GM12865 (cell line): ENCODE results near the gene LRIG1.

ENCODE experiments used
- DNase-seq: peaks from one replicate; pipeline ENCODE4 v3.0.0; 2010; ENCODE audit warnings: low read depth
- H3K4me3 ChIP-seq: 2 replicates; pipeline ENCODE4 v1.5.1; 2011; ENCODE audit warnings: mild to moderate bottlenecking, low read depth, low read length, control low read depth
- TF ChIP-seq, protein P1 (sequence below): IDR thresholded peaks from 2 replicates; pipeline ENCODE4 v1.5.1; 2011; ENCODE audit warnings: low read length, control low read depth, low read depth, inconsistent platforms; ENCODE audit not compliant: insufficient read depth; ENCODE audit errors: missing control alignments

Gene LRIG1

DNA sequence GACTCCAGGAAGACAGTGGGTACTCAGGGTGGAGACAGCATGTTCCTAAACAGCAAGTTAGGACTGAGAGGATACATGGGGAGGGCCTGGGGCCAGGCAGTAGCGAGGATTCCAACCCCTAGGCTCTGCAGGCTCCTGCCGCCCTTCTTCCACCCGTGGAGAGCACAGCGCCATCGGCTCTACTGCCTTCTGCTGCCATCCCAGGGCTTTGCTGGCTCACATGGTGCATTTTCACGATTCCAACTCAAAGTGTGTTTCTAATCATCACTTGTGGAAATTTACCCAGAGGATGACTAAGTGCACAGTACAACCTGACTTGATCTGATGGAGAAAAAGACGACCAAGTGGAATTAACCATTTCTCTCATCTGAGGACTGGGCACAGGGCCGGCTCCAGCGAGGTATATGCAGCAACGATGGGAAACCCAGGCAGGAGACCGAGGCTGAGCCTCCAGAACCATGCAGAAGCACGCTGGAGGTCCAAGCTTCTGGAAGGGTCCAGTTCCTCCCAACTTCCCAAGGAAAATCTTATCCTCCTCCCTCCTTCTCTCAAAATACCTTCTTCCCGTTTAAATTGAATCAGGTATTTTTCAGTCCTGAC, 104.6 kb downstream of the LRIG1 start:
- TF ChIP-seq, protein P1, sequence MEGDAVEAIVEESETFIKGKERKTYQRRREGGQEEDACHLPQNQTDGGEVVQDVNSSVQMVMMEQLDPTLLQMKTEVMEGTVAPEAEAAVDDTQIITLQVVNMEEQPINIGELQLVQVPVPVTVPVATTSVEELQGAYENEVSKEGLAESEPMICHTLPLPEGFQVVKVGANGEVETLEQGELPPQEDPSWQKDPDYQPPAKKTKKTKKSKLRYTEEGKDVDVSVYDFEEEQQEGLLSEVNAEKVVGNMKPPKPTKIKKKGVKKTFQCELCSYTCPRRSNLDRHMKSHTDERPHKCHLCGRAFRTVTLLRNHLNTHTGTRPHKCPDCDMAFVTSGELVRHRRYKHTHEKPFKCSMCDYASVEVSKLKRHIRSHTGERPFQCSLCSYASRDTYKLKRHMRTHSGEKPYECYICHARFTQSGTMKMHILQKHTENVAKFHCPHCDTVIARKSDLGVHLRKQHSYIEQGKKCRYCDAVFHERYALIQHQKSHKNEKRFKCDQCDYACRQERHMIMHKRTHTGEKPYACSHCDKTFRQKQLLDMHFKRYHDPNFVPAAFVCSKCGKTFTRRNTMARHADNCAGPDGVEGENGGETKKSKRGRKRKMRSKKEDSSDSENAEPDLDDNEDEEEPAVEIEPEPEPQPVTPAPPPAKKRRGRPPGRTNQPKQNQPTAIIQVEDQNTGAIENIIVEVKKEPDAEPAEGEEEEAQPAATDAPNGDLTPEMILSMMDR, result no peak
- no peak overlapping the region for H3K4me3 ChIP-seq
- DNase-seq, result no peak

DNA sequence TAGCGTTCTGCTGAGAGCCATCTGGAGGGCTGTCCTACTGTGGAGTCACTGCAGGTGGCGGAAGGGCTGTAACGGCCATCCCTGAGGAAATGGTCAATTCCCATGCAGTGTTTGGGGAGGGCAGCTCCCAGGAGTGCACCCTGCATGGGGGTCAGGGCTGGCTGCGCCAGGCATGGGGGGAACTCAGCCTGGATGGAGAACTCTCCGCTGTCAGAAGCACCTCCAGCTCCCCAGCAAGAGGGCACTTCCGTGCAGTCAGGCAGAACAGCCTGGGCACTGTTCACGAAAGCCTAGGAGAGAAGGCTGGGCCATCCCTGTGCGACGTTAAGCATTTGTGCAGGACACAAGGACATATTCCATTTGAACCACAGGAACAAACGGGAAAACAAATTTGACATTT, 105.2 kb downstream of the LRIG1 start:
- no peak for DNase-seq
- TF ChIP-seq, protein P1, result no peak
- no peak overlapping the region for H3K4me3 ChIP-seq

DNA sequence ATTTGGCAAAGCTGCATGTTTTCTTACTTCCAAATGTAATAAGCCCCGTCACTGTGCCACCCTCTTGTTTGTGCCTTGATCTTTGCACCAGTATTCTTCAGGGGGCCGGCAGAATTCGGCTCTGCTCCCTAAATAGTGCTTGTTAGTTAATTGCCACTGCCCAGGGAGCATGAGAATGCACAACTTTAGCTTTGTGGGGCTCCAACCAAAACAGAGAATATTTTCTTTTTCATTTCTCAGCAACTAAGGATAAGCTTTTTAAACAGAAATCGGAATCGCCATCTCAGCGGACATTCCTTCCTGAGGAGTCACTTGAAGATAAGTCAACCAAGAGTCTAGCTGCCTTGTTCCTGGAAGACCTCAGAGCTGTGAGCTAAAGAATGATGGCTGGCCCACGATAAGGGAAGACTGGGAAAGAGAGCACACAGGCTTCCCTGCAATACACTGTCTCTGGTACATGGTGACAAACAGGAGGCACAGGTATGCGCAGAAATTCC, 106.0 kb downstream of the LRIG1 start:
- TF ChIP-seq, protein P1, result no peak
- H3K4me3 ChIP-seq, result no peak overlapping the region
- no peak for DNase-seq

DNA sequence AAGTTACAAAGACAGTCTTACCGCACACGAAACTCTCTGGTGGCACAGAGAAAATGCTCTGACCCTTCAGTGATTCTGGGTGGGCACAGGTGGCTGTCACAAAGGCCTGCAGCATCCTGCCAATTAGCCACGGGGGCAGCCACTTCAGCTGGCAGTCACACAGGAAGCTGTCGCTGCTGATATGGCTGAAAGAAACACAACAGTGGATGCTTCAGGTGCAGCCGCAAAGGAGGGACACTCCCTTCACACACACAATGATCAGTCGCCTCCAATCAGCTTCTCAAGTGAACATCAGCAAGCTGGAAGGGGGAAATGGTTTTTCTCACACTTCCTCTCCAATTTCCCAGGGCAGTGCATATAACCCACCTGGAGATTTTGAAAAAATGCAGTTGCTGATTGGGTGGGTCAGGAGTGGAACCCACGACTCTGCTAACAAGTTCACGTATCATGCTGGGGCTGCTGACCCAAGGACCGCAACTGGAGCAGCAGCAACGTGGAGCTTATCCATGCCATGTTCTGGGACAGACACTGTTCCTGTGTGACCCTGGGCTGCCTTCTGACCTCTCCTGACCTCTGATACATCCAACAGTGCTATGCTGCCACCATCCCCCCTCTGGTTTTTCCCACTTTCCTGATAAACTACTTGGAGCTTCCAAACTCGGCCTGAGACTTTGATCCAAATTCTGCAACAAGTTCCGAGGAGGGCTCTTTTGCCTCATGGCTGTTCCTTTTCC, 106.6 kb downstream of the LRIG1 start:
- TF ChIP-seq, protein P1, result no peak
- peak; percentile 81 for DNase-seq
- no peak overlapping the region for H3K4me3 ChIP-seq

DNA sequence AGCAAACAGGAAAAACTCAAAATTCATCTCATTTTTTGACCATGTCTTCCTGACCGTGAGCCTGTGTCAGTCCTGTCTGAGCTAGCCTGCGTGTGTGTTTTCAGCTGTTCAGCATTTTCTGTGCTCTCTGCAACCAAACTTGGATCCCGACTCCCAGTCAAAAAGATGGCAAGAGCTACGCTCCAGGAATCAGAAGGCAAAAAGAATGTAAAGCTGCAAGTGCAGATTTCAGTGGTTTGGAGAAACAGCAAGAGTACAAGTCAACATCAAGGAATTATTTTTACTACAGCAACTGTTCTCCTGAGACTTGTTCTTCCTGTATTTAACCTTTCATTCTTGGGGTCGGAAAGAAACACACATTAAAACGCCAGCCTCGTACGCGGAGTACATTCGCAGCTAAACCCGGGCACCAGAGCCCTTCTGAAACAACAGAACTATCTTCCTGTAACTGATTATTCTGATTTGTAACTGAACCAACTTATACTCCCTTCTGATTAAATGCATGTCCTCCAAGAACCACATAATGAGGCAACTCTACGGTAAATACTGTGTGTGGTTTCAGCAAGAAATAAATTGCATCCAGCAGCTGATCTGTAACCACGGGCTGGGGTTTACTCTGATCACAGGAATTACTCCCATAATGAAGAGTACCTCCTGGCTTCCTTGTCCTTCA, 107.4 kb downstream of the LRIG1 start:
- H3K4me3 ChIP-seq, result no peak overlapping the region
- DNase-seq, result no peak
- TF ChIP-seq, protein P1, result no peak

DNA sequence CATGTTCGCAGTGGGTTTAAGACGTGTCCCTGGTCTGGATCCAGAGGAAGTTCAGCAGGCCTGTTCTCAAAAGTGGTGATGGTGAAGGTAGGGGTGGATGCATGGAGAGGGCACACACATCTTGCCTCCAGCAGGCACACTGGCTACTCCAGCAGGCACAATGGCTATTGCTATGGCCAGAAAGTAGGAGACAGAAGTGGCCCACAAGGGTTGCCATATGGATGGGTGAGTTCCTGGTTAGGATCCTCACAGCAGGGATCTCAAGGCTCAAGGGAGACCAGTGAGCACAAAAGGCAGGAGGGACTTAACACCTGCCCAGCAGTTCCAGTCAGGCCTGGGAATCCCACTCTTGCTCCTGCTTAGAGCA, 107.9 kb downstream of the LRIG1 start:
- H3K4me3 ChIP-seq, result no peak overlapping the region
- no peak for DNase-seq

More for the DNA sequence above, 107.9 kb downstream of the LRIG1 start:
- TF ChIP-seq, protein P1, result no peak
